Erythroblast (primary cell): ENCODE measurements around the gene PDE10A.

Source experiments
- GATA1 ChIP-seq: IDR thresholded peaks from 2 replicates; pipeline ENCODE4 v1.6.1; 2011; ENCODE audit warnings: low read depth, mild to moderate bottlenecking, control low read depth, low read length, moderate library complexity
- POLR2A ChIP-seq: IDR thresholded peaks from 2 replicates; pipeline ENCODE4 v1.6.1; 2011; ENCODE audit warnings: mild to moderate bottlenecking, low read length

DNA sequence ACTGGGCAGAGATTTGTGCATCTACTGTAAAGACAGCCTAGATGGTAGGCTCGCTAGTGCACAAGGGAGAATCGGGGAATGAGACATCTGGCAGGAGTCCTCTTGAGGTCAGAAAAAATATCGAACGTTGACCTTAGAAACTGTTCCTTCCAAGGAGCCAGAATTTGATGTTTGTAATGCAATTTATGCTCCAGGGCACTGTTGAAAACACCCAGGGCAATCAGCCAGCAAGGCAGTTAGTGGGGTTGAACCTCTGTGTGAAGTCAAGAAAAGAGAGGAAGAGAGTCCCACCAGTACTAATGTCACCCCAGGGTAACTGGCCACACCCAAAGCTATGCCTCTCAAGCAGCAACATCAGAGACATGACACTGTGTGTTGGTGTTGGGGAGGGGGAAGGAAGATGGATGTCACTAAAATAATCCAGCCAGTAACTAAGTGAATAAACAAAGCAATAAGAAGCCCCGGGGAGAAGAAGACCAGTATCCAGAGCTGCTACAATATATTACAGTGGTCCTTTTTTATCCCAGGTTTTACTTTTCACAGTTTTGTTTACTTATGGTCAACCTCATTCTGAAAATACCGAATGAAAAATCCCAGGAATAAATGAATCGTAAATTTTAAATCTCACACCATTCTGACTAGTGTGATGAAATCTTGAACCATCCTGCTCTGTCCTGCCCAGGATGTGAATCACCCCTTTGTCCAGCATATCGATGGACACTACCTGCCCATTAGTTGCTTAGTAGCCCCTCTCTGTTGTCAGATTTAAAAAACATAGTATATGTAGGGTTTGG, 32.9 kb upstream of the PDE10A start:
- TF ChIP-seq POLR2A (no peak), GATA1 (no peak)
